Upper lobe of left lung (tissue), 6 donors: ENCODE results near the gene UBE2E2. TPM values are rescaled to one million over a fixed set of nuclear protein-coding genes. Genes with fewer than 3 reads are reported as not detected.

Experiments used
- ATAC-seq, 2 donors: fragments of 200-7000 bp; cut with Tn5 transposase; one replicate each; pipeline ENCODE4 v1.9.1; 2022; ENCODE audit warnings: mild to moderate bottlenecking in 2 of 2, moderate library complexity in 2 of 2; ENCODE audit not compliant: low FRiP score in 2 of 2
- DNase-seq, 2 donors: peaks; one replicate each; pipeline ENCODE4 v3.0.0-alpha.2; 2019 to 2020
- H3K27ac ChIP-seq, 4 donors: fragments of 200-600 bp; sonication (generic); one replicate each; pipeline ENCODE4 v1.5.1; 2016 to 2019
- H3K27me3 ChIP-seq, 4 donors: fragments of 200-600 bp; sonication (generic); one replicate each; pipeline ENCODE4 v1.5.1; 2017 to 2019
- H3K36me3 ChIP-seq, 4 donors: fragments of 200-600 bp; sonication (generic); one replicate each; pipeline ENCODE4 v1.5.1; 2016 to 2019
- H3K4me1 ChIP-seq, 4 donors: fragments of 200-600 bp; sonication (generic); one replicate each; pipeline ENCODE4 v1.5.1; 2018 to 2019
- H3K4me3 ChIP-seq, 4 donors: fragments of 200-600 bp; sonication (generic); one replicate each; pipeline ENCODE4 v1.5.1; 2017 to 2019; ENCODE audit warnings: mild to moderate bottlenecking in 2 of 4, moderate library complexity in 1 of 4
- H3K9me3 ChIP-seq, 4 donors: fragments of 200-600 bp; sonication (generic); one replicate each; pipeline ENCODE4 v1.5.1; 2018 to 2019
- EP300 ChIP-seq, 4 donors: sonication (generic); formaldehyde crosslinking; IDR thresholded peaks; one replicate each; pipeline ENCODE4 v1.5.1; 2017; ENCODE audit warnings: antibody characterized with exemption in 4 of 4, control low read depth in 2 of 4
- POLR2A ChIP-seq, 4 donors: fragments of 450-650 bp; IDR thresholded peaks; one replicate each; pipeline ENCODE4 v1.5.1; 2016 to 2017; ENCODE audit warnings: antibody characterized with exemption in 4 of 4, mild to moderate bottlenecking in 2 of 4
- POLR2AphosphoS5 ChIP-seq, 2 donors: sonication (generic); formaldehyde crosslinking; IDR thresholded peaks; one replicate each; pipeline ENCODE4 v1.5.1; 2017; ENCODE audit warnings: antibody characterized with exemption in 2 of 2
- WGBS, 2 donors: methylation state at CpG; one replicate each; pipeline ENCODE4 v1.1.5; 2017 to 2018; 5-methylcytosine and 5-hydroxymethylcytosine counted together
- total RNA-seq, 6 donors: library from RNA; depleted of rRNA in 4 of 6; stranded (reverse); fragments of >200 nt in 4 of 6; gene quantifications; one replicate each; pipeline versions ENCODE4 v1.1.0 to v1.2.1, GENCODE V29; 2016 to 2021
- TF ChIP-seq, protein P1 (sequence below), 6 experiments: fragments of 450-650 bp in 4 of 6; fragments of 200-600 bp in 2 of 6; sonication (generic) in 2 of 6; IDR thresholded peaks; one replicate each; pipeline ENCODE4 v1.5.1; 2016 to 2019; ENCODE audit warnings: antibody characterized with exemption in 6 of 6
- donor health status: DM: no; HTN: no; CAD: no; lungs with moderate emphysema.
- donor health status: DM: no; HTN: yes; CAD: no; lungs with severe emphysema.

The UBE2E2 gene
- total RNA-seq, 6 donors from 2014 or later = 18.3 to 61.5 (median 41.9) TPM

DNA sequence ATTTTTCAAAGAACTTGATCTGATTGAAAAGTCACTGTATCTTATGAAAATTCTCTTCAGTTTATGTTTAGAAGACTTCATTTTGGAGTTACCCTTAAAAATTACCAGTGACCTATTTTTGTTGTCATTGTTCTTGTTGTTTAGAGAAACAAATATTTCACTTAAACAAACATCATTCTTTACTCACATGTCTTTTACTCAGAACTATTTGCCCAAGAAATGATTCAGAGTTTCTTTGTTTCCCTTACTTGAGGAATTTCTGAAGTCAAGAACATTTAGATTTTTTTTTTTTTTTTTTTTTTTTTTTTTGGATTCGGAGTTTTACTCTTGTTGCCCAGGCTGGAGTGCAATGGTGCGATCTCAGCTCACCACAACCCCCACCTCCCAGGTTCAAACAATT, 343.1 kb downstream of the UBE2E2 start:
- WGBS, 2 donors = 78 to 84% methylated on average over 2 of the region's 2 CpGs
- no peak for DNase-seq
- Histone ChIP-seq H3K36me3 (no peaks in the 10 kb centered on the region), H3K27ac (no peak overlapping the region), H3K4me1 (no peaks in the 10 kb centered on the region), H3K9me3 (no peaks in the 10 kb centered on the region), H3K4me3 (no peak overlapping the region), H3K27me3 (no peaks in the 10 kb centered on the region)
- ATAC-seq = no peak
- no peak for TF ChIP-seq EP300 (IDR thresholded peaks at IDR 0.05)
- TF ChIP-seq POLR2AphosphoS5 (IDR thresholded peaks at IDR 0.05) = no peak
- TF ChIP-seq, protein P1, sequence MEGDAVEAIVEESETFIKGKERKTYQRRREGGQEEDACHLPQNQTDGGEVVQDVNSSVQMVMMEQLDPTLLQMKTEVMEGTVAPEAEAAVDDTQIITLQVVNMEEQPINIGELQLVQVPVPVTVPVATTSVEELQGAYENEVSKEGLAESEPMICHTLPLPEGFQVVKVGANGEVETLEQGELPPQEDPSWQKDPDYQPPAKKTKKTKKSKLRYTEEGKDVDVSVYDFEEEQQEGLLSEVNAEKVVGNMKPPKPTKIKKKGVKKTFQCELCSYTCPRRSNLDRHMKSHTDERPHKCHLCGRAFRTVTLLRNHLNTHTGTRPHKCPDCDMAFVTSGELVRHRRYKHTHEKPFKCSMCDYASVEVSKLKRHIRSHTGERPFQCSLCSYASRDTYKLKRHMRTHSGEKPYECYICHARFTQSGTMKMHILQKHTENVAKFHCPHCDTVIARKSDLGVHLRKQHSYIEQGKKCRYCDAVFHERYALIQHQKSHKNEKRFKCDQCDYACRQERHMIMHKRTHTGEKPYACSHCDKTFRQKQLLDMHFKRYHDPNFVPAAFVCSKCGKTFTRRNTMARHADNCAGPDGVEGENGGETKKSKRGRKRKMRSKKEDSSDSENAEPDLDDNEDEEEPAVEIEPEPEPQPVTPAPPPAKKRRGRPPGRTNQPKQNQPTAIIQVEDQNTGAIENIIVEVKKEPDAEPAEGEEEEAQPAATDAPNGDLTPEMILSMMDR (IDR thresholded peaks at IDR 0.05) = no peak
- no peak for TF ChIP-seq POLR2A (IDR thresholded peaks at IDR 0.05)

DNA sequence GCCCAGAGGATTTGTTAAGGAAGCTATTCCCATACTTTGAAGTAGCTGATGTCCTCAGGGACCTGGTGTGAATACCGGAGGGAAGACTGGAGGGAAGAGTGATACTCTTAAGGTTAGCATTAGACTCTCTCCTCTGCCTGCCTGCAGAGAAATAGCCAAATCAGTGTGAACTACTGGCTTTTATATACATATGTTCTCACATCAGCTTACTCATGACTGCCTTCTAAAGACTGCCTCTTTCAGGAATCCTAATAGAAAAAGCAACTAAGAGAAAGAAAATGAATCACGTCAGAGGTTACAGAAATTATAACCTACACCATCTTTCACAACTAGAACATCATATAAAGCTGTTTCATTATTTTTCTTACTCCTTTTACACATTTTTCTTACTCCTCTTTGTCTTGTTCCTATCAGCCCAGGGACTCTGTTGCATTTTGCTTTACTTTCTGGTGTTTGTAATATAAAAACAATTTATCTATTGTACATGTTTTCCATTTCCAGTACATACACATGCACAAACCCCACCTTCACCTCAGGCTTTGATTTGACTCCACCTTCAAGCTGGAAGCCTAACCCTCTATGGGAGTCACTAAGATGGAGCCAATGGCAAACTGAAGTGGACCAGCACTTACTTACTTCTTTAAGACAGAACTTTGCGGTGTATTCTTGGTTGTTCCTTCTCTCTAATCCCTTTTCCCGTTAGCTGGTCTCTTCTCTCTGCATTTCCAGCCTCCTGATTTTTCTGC, 345.0 kb downstream of the UBE2E2 start:
- no peak for TF ChIP-seq EP300 (IDR thresholded peaks at IDR 0.05)
- TF ChIP-seq POLR2AphosphoS5 (IDR thresholded peaks at IDR 0.05) = no peak
- TF ChIP-seq POLR2A (IDR thresholded peaks at IDR 0.05) = no peak
- TF ChIP-seq, protein P1 (IDR thresholded peaks at IDR 0.05) = no peak
- 76 to 95% methylated on average over 4 of the region's 4 CpGs for WGBS, 2 donors
- ATAC-seq (no peak), DNase-seq (no peak)
- Histone ChIP-seq H3K36me3 (no peaks in the 10 kb centered on the region), H3K27me3 (no peaks in the 10 kb centered on the region), H3K9me3 (no peaks in the 10 kb centered on the region), H3K27ac (no peak overlapping the region), H3K4me1 (no peaks in the 10 kb centered on the region), H3K4me3 (no peak overlapping the region)

DNA sequence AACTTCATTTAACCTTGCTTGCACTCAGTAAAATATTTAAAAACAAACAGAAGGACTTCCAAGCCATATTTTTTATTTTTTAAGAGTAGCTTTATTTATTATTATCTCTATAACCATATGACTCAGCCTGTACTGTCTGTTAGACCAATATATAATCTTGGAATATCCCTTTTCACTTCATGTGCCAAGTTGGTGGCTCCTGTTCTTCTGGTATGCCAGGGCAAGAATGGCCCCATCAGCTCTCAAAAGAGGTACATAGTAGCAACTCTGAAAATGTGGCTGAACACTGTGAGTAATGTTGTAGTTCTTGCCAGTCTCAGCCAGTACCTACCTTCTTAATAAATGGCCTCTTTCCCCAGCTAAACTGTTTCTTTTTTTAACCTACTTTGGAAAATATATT, 345.6 kb downstream of the UBE2E2 start:
- ATAC-seq (no peak), DNase-seq (no peak)
- no peaks in the 10 kb centered on the region for H3K27me3 ChIP-seq
- no peaks in the 10 kb centered on the region for H3K4me1 ChIP-seq
- no peaks in the 10 kb centered on the region for H3K9me3 ChIP-seq
- no peaks in the 10 kb centered on the region for H3K36me3 ChIP-seq
- no peak overlapping the region for H3K4me3 ChIP-seq
- H3K27ac ChIP-seq = no peak overlapping the region
- TF ChIP-seq POLR2AphosphoS5 (IDR thresholded peaks at IDR 0.05) = no peak
- no peak for TF ChIP-seq POLR2A (IDR thresholded peaks at IDR 0.05)
- TF ChIP-seq, protein P1 (IDR thresholded peaks at IDR 0.05) = no peak
- TF ChIP-seq EP300 (IDR thresholded peaks at IDR 0.05) = no peak

DNA sequence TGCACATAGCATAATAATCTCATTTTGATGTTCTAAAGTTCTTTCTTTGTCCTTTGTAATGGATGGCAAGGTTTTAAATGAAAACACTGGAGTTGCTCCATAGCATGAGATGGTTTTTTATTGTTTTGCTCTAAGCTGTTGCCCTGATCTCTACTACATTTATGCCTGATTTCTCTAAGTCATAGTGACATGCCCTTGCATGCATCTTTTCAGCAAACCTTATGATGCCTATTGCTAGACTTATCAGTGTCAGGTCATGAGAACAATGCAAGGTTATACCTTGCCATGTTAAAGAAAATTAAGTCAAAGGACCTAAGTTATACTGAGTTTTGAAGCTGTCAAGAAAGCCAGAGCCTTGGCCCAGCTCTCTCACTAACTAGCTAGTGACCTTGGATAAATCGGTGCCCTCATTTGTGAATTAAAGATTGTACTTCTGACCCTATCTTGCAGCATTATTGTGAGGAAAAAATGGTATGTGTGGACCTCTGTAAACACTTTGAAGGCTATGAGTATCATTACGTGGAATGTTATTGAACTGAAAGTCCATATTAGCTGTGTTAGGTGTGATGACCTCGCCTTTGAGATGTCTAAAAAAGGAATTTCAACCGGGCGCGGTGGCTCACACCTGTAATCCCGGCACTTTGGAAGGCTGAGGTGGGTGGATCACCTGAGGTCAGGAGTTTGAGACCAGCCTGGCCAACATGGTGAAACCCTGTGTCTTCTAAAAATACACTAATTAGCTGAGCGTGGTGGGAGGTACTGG, 346.2 kb downstream of the UBE2E2 start:
- no peaks in the 10 kb centered on the region for H3K9me3 ChIP-seq
- H3K27me3 ChIP-seq = no peaks in the 10 kb centered on the region
- no peaks in the 10 kb centered on the region for H3K4me1 ChIP-seq
- TF ChIP-seq POLR2AphosphoS5 (IDR thresholded peaks at IDR 0.05) = no peak
- TF ChIP-seq EP300 (IDR thresholded peaks at IDR 0.05) = no peak
- no peak for TF ChIP-seq POLR2A (IDR thresholded peaks at IDR 0.05)
- TF ChIP-seq, protein P1 (IDR thresholded peaks at IDR 0.05) = no peak
- ATAC-seq = no peak
- no peak overlapping the region for H3K27ac ChIP-seq
- H3K36me3 ChIP-seq = no peaks in the 10 kb centered on the region
- WGBS, 2 donors = 95 to 98% methylated on average over 8 of the region's 8 CpGs
- no peak overlapping the region for H3K4me3 ChIP-seq
- DNase-seq = no peak
